ENCODE data around the gene GAST. TPM values are rescaled to one million over a fixed set of nuclear protein-coding genes. Genes with fewer than 3 reads are reported as not detected.

GAST gene
- total RNA-seq, 1 donor from 2014 or later: not detected

DNA sequence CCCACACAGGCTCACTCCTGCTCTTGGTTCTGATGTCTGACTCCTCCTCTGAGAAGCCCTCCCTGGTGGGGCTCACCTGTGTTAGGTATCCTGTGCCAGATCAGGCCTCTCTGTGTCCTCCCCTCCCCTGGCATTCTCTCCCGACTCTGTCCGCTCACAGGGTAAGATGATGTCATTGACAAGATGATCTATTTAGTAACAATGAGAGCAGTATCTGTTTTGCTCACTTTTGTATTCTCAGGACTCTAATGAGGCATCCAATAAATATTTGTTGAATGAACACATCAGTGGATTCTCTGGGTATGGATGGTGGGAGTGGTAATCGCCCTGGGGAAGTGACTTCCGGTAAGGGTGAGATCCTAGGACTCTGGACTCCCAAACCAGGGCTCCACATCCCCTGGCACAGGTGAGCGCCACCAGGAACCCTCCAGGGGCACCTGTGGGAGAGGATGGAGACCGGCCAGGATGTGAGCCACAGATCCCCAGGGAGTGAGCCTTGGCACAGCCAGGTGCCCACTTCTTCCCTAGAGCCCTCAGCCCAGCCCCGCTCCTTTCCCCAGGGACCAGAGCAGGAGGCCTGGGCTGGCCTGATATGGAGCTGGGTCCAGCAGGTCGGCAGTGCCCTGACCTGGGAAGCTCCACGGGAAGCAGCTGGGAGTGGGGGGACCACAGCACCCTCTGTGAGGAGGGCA, 27.7 kb downstream of the GAST start:
- DNase-seq (ENCODE audit: low spot score): no peak

DNA sequence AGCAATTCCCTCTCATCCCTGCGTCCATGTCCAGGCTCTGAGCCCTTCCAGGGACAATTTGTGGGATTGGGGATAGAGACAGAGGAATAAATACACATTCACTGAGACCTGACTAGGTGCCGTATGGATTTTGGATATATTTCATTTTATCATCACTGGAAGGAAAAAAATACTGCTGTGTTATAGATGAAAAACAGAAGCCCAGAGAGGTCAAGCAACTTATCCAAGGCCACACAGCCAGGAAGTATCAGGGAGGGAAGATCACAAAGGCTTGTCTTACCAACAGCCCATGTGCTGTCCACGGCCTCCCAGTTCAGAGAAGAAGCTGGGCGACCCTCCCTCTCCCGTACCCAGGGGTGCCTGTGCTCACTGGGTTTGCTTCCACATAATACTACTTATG, 28.4 kb downstream of the GAST start:
- no peak for DNase-seq (ENCODE audit: low spot score)

DNA sequence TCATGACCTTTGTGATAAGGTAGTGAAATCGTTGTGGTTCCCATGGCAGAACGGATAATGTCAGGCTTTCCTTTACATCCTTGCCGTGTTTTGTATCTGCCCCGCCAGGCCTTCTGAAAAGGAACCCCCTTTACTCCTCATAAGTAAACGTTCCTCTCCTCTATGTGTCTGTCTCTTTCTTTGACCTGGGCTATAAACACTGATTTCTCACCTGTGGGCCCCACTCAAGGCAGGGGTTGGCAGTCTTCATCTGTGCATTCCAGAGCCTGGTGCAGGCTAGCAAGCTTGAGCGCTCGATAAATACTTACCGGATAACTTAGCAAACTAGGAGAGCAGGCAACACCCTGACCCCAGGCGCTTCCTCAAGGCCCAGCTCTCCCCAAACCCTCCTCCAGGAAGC, 29.6 kb downstream of the GAST start:
- no peak for DNase-seq (ENCODE audit: low spot score)

DNA sequence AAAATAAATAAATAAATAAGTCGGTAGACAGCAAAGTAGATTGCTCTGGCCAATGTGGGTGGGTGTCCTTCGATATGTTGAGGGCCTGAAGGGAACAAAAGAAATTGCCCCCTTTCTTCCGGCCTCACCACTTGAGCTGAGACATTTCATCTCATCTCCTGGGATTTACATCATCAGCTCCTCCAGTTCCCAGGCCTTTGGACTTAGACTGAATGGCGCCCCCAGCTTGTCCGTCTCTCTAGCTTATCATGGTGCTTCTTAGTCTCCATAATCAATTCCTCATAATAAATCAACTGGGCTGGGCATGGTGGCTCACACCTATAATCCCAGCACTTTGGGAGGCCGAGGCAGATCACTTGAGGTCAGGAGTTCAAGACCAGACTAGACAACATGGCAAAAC, 36.1 kb downstream of the GAST start:
- no peak for DNase-seq (ENCODE audit: low spot score)

DNA sequence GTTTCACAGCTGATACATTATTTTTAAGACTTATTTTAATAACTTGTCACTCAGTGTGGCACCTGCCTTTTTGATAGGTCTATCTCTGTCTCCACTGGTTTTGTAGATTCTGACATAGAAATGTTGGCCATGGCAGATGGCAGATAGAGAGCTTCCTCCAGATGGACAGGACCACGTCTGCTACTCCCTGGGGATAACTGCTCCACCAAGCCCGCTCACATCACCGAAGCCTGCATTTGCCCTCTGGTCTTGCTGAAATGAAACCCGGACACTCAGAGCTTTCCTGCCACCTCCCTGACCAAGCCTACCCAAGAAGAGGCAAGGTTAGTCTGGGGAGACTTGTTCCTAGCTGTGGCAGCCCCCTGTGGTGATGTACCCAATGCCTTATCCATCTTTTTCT, 38.7 kb downstream of the GAST start:
- DNase-seq (ENCODE audit: low spot score): no peak

DNA sequence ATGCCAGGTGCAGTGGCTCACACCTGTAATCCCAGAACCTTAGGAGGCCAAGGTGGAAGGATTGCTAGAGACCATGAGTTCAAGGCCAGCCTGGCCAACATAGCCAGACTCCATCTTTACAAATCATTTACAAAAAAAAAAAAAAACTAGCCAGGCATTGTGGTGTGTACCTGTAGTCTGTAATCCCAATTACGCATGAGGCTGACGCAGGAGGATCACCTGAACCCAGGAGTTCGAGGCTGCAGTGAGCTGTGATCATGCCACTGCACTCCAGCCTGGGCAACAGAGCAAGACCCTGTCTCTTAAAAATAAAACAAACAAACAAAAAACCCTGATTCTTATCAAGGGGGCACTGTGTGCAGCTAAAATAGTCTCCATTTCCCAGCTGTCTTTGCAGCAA, 39.2 kb downstream of the GAST start:
- no peak for DNase-seq (ENCODE audit: low spot score)

DNA sequence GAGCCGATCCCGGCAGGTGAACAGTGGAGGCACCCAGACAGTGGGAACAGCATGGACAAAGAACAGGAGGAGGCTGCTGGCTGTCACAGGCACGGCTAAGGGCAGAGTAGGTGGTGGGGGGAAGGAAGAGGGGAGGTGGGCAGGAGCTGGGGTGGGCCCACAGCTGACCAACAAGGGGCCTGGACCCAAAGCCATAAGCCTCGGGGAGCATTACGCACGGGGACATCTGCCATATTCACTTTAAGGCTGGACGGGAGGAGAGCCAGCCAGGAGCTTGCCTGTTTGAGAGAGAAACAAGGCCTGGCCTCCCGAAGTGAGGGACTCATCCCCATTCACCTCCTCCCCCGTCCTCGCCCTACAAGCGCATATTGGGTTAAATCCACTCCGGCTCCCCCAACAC, 41.9 kb downstream of the GAST start:
- DNase-seq (ENCODE audit: low spot score): no peak

DNA sequence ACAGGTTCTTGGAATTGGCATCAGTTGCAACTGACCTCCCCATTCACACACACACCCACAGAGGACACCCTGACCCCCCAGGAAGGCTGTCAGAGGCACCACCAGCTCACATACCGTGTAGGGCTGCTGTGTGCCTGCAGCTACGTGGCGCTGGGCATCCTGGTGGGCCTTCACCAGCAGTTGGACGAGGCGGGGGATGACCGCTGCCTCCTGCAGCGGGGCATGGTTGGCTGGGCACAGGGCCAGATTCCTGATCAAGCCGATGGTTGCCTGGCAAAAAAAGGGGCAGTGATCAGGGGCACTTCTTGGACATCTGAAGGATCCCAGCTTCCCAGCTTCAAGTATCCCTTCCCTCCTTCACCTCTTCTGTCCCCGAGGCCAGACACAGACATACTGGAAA, 46.5 kb downstream of the GAST start:
- no peak for DNase-seq (ENCODE audit: low spot score)

DNA sequence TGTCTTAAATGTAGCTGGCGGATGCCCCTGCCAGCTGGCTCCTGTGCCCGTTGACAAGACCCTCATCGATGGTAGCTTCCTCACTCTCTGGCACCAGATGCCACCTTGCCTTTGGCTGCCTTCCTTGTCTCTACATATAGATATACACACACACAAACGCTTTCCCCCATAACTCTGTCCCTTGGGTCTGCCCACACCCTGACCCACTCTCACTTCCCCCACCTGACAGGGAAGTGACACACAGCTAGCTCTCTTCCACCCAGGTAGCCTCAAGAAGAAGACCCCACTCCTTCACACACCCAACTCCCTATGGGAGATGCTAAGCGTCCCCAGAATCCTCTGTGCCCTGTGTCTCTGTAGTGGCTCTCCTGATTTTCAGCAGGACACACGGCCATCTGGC, 48.7 kb downstream of the GAST start:
- DNase-seq (ENCODE audit: low spot score): no peak

DNA sequence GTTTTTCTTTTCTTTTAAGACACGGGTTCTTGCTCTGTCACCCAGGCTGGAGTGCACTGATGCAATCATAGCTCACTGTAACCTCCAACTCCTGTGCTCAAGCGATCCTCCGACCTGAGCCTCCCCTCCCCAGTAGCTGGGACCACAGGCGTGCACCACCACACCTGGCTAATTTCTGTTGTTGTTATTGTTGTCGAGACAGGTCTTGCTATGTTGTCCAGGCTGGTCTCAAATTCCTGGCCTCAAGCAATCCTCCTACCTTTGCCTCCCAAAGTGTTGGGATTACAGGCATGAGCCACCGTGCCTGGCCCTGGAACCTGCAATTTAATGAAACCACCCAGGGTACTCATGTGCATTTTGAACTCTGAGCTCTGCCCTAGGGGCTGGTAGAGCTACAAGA, 50.3 kb downstream of the GAST start:
- no peak for DNase-seq (ENCODE audit: low spot score)

DNA sequence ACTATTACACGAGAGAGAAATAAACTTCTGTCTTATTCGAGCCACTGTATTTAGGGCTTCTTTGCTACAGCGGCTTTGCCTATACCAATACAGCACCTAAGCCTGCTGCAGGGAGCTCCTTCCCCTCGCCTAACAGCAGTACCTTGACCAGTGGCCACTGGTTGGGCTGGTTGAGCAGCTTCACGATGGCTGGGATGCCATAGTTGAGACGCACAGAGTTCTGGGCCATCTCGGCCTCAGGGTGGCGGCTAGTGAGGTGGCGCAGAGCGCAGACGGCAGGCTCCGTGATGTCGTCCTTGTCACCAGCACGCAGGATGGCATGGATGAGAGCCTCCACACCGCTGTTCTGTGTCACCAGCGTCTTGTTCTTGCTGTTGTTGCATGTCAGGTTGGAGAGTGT, 50.7 kb downstream of the GAST start:
- DNase-seq (ENCODE audit: low spot score): no peak

DNA sequence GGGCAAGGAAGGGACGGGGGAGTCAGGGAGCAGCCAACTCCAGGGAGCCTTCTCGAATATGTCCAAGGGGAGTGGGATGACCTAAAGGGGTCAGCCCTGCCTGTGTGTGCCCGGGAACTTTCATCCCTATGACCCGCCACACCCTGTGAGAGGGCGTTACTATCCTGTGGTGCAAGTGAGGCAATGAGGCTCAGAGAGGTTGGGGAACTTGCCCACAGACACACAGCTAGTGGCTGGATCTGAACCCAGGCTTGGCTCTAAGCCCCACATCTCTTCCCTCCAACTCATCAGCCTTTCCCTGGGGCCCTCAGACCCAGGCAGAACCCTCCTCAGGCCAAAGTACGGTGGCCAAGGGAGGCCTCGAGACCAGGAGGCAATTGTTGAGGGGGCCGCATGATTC, 51.2 kb downstream of the GAST start:
- no peak for DNase-seq (ENCODE audit: low spot score)

Other genes with a start within 250 kb of the GAST start
- 1.2 TPM for gene KRT32, start 244.9 kb upstream of the GAST start, total RNA-seq (ENCODE audit: insufficient read depth, low replicate concordance)
- not detected for gene KRT35, start 231.2 kb upstream of the GAST start, total RNA-seq (ENCODE audit: insufficient read depth, low replicate concordance)
- gene KRT36, start 222.4 kb upstream of the GAST start, total RNA-seq (ENCODE audit: insufficient read depth, low replicate concordance): 1.9 TPM
- 292 TPM for gene KRT13, start 206.7 kb upstream of the GAST start, total RNA-seq (ENCODE audit: insufficient read depth, low replicate concordance)
- gene KRT15, start 193.4 kb upstream of the GAST start, total RNA-seq (ENCODE audit: insufficient read depth, low replicate concordance): 24.1 TPM
- gene KRT19, start 184.0 kb upstream of the GAST start, total RNA-seq (ENCODE audit: insufficient read depth, low replicate concordance): 334 TPM
- gene KRT9, start 140.3 kb upstream of the GAST start, total RNA-seq (ENCODE audit: insufficient read depth, low replicate concordance): not detected
- 212 TPM for gene KRT14, start 125.4 kb upstream of the GAST start, total RNA-seq (ENCODE audit: insufficient read depth, low replicate concordance)
- 5.5 TPM for gene KRT16, start 99.6 kb upstream of the GAST start, total RNA-seq (ENCODE audit: insufficient read depth, low replicate concordance)
- gene KRT17, start 87.8 kb upstream of the GAST start, total RNA-seq (ENCODE audit: insufficient read depth, low replicate concordance): 762 TPM
- gene EIF1, start 23.4 kb upstream of the GAST start, total RNA-seq (ENCODE audit: insufficient read depth, low replicate concordance): 146 TPM
- gene HAP1, start 22.3 kb downstream of the GAST start, total RNA-seq (ENCODE audit: insufficient read depth, low replicate concordance): 0.24 TPM
- gene JUP, start 74.4 kb downstream of the GAST start, total RNA-seq (ENCODE audit: insufficient read depth, low replicate concordance): 58.3 TPM
- 94.9 TPM for gene P3H4, start 99.6 kb downstream of the GAST start, total RNA-seq (ENCODE audit: insufficient read depth, low replicate concordance)
- gene FKBP10, start 100.7 kb downstream of the GAST start, total RNA-seq (ENCODE audit: insufficient read depth, low replicate concordance): 317 TPM
- 50.1 TPM for gene NT5C3B, start 123.9 kb downstream of the GAST start, total RNA-seq (ENCODE audit: insufficient read depth, low replicate concordance)
- gene KLHL10, start 125.5 kb downstream of the GAST start, total RNA-seq (ENCODE audit: insufficient read depth, low replicate concordance): 1.7 TPM
- 31.5 TPM for gene KLHL11, start 153.1 kb downstream of the GAST start, total RNA-seq (ENCODE audit: insufficient read depth, low replicate concordance)
- gene ACLY, start 206.6 kb downstream of the GAST start, total RNA-seq (ENCODE audit: insufficient read depth, low replicate concordance): 66.2 TPM
- gene ODAD4, start 218.3 kb downstream of the GAST start, total RNA-seq (ENCODE audit: insufficient read depth, low replicate concordance): not detected

All from umbilical cord (tissue), 2 donors.